ENCODE results near the gene CDON.

Gene CDON

DNA sequence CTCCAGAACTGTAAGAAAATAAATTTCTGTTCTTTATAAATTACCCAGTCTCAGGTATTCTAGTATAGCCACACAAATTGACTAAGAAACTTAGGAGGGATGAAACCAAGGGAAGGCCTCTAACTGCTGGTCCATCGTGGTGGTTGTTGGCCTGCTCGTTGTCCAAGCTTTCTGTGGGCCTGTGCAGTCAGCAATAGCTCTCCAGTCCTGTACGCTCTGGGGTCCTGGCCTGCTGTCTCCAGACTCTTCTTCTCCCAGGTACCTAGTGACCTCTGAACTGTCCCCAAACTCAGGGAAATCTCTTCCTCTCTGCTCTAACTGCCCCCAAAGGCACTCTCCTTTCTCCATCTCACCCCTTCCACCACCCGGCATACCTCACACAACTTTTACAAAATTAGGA lies 122.5 kb downstream of the CDON start:
- TF ChIP-seq YY1 (IDR thresholded peaks at IDR 0.05; ENCODE audit: low read depth) = no peak
- TF ChIP-seq, protein P1, sequence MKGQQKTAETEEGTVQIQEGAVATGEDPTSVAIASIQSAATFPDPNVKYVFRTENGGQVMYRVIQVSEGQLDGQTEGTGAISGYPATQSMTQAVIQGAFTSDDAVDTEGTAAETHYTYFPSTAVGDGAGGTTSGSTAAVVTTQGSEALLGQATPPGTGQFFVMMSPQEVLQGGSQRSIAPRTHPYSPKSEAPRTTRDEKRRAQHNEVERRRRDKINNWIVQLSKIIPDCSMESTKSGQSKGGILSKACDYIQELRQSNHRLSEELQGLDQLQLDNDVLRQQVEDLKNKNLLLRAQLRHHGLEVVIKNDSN (IDR thresholded peaks at IDR 0.05) = no peak
- no peak for TF ChIP-seq CREB1 (IDR thresholded peaks at IDR 0.05; ENCODE audit: low read depth)

DNA sequence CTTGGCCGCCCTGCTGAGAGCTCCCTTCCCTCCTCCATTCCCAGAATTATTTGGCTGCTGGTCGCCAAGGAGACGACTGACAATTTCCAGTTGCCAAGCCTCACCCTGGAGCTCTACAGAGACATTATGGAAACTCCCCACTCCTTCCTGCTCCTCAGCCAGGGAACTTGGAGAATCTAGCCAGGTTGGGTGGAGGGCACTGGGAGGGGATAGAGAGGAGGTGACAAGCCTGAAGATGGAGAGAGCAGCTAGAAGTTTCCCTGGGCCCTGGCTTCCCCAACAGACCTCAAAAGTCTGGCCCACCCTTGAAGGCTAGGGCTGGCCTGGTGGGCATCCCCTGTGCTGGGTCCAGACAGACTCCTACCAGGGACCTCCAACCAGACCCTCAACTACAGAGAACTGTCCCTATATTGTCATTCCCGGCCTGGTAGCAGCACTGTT lies 123.6 kb downstream of the CDON start:
- TF ChIP-seq NFIC (IDR thresholded peaks at IDR 0.05) (no peak), TAF1 (IDR thresholded peaks at IDR 0.05; ENCODE audit: low read depth) (no peak), ZBTB7A (IDR thresholded peaks at IDR 0.05; ENCODE audit: low read depth) (no peak), CEBPB (IDR thresholded peaks at IDR 0.05) (no peak), EGR1 (IDR thresholded peaks at IDR 0.05) (no peak), TEAD4 (IDR thresholded peaks at IDR 0.05) (no peak), EP300 (IDR thresholded peaks at IDR 0.05; ENCODE audit: borderline replicate concordance) (no peak), CREB1 (IDR thresholded peaks at IDR 0.05; ENCODE audit: low read depth) (no peak), RAD21 (IDR thresholded peaks at IDR 0.05; ENCODE audit: low read depth) (no peak), FOXM1 (IDR thresholded peaks at IDR 0.05; ENCODE audit: borderline replicate concordance, low read depth) (no peak), YY1 (IDR thresholded peaks at IDR 0.05; ENCODE audit: low read depth) (no peak), TCF12 (IDR thresholded peaks at IDR 0.05; ENCODE audit: low read depth) (no peak)
- TF ChIP-seq, protein P2, sequence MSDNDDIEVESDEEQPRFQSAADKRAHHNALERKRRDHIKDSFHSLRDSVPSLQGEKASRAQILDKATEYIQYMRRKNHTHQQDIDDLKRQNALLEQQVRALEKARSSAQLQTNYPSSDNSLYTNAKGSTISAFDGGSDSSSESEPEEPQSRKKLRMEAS (IDR thresholded peaks at IDR 0.05) = no peak
- TF ChIP-seq, protein P1 (IDR thresholded peaks at IDR 0.05) = no peak
- TF ChIP-seq, protein P3, sequence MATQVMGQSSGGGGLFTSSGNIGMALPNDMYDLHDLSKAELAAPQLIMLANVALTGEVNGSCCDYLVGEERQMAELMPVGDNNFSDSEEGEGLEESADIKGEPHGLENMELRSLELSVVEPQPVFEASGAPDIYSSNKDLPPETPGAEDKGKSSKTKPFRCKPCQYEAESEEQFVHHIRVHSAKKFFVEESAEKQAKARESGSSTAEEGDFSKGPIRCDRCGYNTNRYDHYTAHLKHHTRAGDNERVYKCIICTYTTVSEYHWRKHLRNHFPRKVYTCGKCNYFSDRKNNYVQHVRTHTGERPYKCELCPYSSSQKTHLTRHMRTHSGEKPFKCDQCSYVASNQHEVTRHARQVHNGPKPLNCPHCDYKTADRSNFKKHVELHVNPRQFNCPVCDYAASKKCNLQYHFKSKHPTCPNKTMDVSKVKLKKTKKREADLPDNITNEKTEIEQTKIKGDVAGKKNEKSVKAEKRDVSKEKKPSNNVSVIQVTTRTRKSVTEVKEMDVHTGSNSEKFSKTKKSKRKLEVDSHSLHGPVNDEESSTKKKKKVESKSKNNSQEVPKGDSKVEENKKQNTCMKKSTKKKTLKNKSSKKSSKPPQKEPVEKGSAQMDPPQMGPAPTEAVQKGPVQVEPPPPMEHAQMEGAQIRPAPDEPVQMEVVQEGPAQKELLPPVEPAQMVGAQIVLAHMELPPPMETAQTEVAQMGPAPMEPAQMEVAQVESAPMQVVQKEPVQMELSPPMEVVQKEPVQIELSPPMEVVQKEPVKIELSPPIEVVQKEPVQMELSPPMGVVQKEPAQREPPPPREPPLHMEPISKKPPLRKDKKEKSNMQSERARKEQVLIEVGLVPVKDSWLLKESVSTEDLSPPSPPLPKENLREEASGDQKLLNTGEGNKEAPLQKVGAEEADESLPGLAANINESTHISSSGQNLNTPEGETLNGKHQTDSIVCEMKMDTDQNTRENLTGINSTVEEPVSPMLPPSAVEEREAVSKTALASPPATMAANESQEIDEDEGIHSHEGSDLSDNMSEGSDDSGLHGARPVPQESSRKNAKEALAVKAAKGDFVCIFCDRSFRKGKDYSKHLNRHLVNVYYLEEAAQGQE (IDR thresholded peaks at IDR 0.05; ENCODE audit: low read depth) = no peak

DNA sequence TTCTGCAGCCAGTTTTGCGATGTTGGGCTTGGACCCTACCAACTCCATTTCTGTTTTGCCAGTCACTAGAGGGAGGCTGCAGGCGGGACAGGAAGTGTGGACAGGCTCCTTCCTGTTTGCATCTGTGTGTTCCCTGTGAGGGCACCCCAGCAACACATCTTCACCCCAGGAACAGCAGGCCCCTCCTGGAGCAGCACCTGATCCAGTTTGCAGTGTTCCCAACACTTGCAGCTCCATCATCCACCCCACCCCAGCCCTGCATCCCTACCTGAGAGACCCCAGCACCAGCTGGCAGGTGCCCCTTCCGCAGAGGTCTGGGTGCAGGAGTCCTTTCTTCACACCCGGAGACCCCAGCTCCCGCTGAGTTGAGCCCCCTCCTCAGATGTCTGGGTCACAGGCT lies 124.2 kb downstream of the CDON start:
- TF ChIP-seq ZBTB7A (IDR thresholded peaks at IDR 0.05; ENCODE audit: low read depth) (0 out of 2 replicates have a peak, but pooled peaks have one; percentile 33), TEAD4 (IDR thresholded peaks at IDR 0.05) (no peak)

DNA sequence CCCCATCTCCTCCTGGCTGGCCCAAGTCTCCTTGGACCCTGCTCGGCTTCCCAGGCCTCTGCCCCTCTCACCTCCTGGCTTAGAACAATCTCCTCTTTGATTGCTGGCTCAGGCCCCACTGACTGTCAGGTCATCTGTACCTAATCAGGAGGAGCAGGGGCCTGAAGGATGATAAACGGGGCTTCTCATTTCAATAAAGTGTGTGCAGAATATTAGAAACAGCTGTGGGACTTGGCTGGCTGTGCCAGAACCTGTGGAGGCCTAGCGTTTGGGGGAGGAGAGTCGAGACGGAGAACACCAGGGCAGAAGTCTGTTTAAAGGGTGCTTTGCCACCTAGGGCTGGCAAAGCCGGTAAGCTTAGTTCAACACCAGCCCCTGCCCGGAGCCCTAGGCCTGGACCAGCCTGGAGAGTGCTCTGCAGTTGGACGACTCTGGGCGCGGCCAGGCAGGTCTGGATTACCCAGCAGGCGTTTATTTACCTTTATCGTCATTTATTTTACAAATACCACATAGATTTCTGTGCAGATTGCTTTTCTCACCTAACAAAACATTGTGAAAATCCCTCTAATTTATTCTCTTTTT lies 127.0 kb downstream of the CDON start:
- TF ChIP-seq EGR1 (IDR thresholded peaks at IDR 0.05) = no peak
- TF ChIP-seq, protein P1 (IDR thresholded peaks at IDR 0.05) = no peak
- no peak for TF ChIP-seq TCF12 (IDR thresholded peaks at IDR 0.05; ENCODE audit: low read depth)
- TF ChIP-seq NFIC (IDR thresholded peaks at IDR 0.05) = no peak
- TF ChIP-seq, protein P2 (IDR thresholded peaks at IDR 0.05) = no peak
- no peak for TF ChIP-seq EP300 (IDR thresholded peaks at IDR 0.05; ENCODE audit: borderline replicate concordance)
- TF ChIP-seq, protein P3 (IDR thresholded peaks at IDR 0.05; ENCODE audit: low read depth) = no peak
- no peak for TF ChIP-seq RAD21 (IDR thresholded peaks at IDR 0.05; ENCODE audit: low read depth)
- no peak for TF ChIP-seq TAF1 (IDR thresholded peaks at IDR 0.05; ENCODE audit: low read depth)
- no peak for TF ChIP-seq FOXM1 (IDR thresholded peaks at IDR 0.05; ENCODE audit: borderline replicate concordance, low read depth)
- no peak for TF ChIP-seq CREB1 (IDR thresholded peaks at IDR 0.05; ENCODE audit: low read depth)
- no peak for TF ChIP-seq TEAD4 (IDR thresholded peaks at IDR 0.05)
- no peak for TF ChIP-seq ZBTB7A (IDR thresholded peaks at IDR 0.05; ENCODE audit: low read depth)

GRCh38 chr11:125935056-125935455 lies 127.6 kb downstream of the CDON start:
- TF ChIP-seq, protein P2 (IDR thresholded peaks at IDR 0.05) = no peak
- TF ChIP-seq ZBTB7A (IDR thresholded peaks at IDR 0.05; ENCODE audit: low read depth) = no peak
- TF ChIP-seq RAD21 (IDR thresholded peaks at IDR 0.05; ENCODE audit: low read depth) = peak; percentile 29; the same call in 1 of the 2 replicates

DNA sequence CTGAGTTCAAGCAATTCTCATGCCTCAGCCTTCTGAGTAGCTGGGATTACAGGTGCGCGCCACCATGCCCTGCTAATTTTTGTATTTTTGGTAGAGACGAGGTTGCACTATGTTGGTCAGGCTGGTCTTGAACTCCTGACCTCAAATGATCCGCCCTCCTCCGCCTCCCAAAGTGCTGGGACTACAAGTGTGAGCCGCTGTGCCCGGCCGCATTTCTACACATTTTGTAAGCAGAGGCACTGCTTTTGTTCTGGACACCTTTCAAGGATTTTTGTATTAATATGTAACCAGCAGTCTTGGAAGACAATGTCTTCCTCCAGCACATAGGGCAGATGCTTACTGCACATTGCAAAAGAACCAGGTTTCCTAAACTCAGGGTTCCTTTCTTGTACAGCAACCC lies 128.2 kb downstream of the CDON start:
- TF ChIP-seq TAF1 (IDR thresholded peaks at IDR 0.05; ENCODE audit: low read depth) (no peak), NFIC (IDR thresholded peaks at IDR 0.05) (no peak), YY1 (IDR thresholded peaks at IDR 0.05; ENCODE audit: low read depth) (no peak), CEBPB (IDR thresholded peaks at IDR 0.05) (no peak), EP300 (IDR thresholded peaks at IDR 0.05; ENCODE audit: borderline replicate concordance) (no peak), RAD21 (IDR thresholded peaks at IDR 0.05; ENCODE audit: low read depth) (no peak), ZBTB7A (IDR thresholded peaks at IDR 0.05; ENCODE audit: low read depth) (no peak), FOXM1 (IDR thresholded peaks at IDR 0.05; ENCODE audit: borderline replicate concordance, low read depth) (no peak), EGR1 (IDR thresholded peaks at IDR 0.05) (no peak), TEAD4 (IDR thresholded peaks at IDR 0.05) (no peak), TCF12 (IDR thresholded peaks at IDR 0.05; ENCODE audit: low read depth) (no peak)
- TF ChIP-seq, protein P3 (IDR thresholded peaks at IDR 0.05; ENCODE audit: low read depth) = no peak
- TF ChIP-seq, protein P1 (IDR thresholded peaks at IDR 0.05) = no peak

Measured in Ishikawa (cell line).